ENCODE results near the gene BABAM2. TPM values are rescaled to one million over a fixed set of nuclear protein-coding genes. Genes with fewer than 3 reads are reported as not detected.

The BABAM2 gene
- total RNA-seq, 1 experiment from 2014 or later, result 16.3 TPM

- Histone ChIP-seq H3K36me3 (ENCODE audit: low read depth, low read length) (no peaks in the 10 kb centered on the region), H3K4me2 (ENCODE audit: low read length) (no peak overlapping the region), H3K9ac (ENCODE audit: low read length) (no peak overlapping the region), H3K9me2 (replicated peaks; ENCODE audit: low read length) (no peaks in the 10 kb centered on the region), H4K20me1 (ENCODE audit: low read length) (no peaks in the 10 kb centered on the region), H3K9me3 (ENCODE audit: low read length) (no peaks in the 10 kb centered on the region), H3F3A (ENCODE audit: low read length, unreplicated experiment) (no peaks in the 10 kb centered on the region), H3K4me3 (ENCODE audit: low read length) (no peak overlapping the region), H2AFZ (ENCODE audit: low read length) (no peak overlapping the region), H3K4me1 (ENCODE audit: insufficient read depth, low read length) (peaks cover 16% of the 10 kb centered on the region), H3K79me2 (ENCODE audit: low read length) (no peaks in the 10 kb centered on the region), H3K27me3 (ENCODE audit: low read length) (no peaks in the 10 kb centered on the region), H3K27ac (ENCODE audit: low read length) (no peak overlapping the region)
- BruUV-seq (replicated peaks), result no TSS peak
- intact Hi-C loops (cut with micrococcal nuclease), result no loop called here
- TF ChIP-seq CTCF (conservative IDR thresholded peaks at IDR 0.05; ENCODE audit: low read depth, low read length) (no peak), EZH2 (IDR thresholded peaks at IDR 0.05; ENCODE audit: low read length, unreplicated experiment) (no peak), EZH2phosphoT487 (IDR thresholded peaks at IDR 0.05; ENCODE audit: borderline replicate concordance, low read length) (no peak)
- ChIA-PET CTCF (no interaction called here), POLR2A (ENCODE audit: unreplicated experiment) (interaction anchor here (0.7 kb wide), 1 partner anchor 468 kb away, joined by 3 read pairs; no protein-coding TSS in a partner anchor)
- ATAC-seq (no peak), DNase-seq (no peak)
These were observed 358.0 kb downstream of the BABAM2 start for GRCh38 chr2:28248511-28248910.

- Histone ChIP-seq H3K27me3 (ENCODE audit: low read length) (no peaks in the 10 kb centered on the region), H3K9ac (ENCODE audit: low read length) (no peak overlapping the region), H3F3A (ENCODE audit: low read length, unreplicated experiment) (no peaks in the 10 kb centered on the region), H3K36me3 (ENCODE audit: low read depth, low read length) (no peaks in the 10 kb centered on the region), H3K79me2 (ENCODE audit: low read length) (no peaks in the 10 kb centered on the region), H4K20me1 (ENCODE audit: low read length) (no peaks in the 10 kb centered on the region), H3K27ac (ENCODE audit: low read length) (no peak overlapping the region), H3K9me2 (replicated peaks; ENCODE audit: low read length) (no peaks in the 10 kb centered on the region), H2AFZ (ENCODE audit: low read length) (no peak overlapping the region), H3K4me2 (ENCODE audit: low read length) (no peak overlapping the region), H3K4me3 (ENCODE audit: low read length) (no peak overlapping the region), H3K9me3 (ENCODE audit: low read length) (no peaks in the 10 kb centered on the region), H3K4me1 (ENCODE audit: insufficient read depth, low read length) (peaks cover 16% of the 10 kb centered on the region)
- intact Hi-C loops (cut with micrococcal nuclease), result no loop called here
- peak; percentile 100 for ATAC-seq
- DNase-seq, result peak; percentile 95
- TF ChIP-seq EZH2phosphoT487 (IDR thresholded peaks at IDR 0.05; ENCODE audit: borderline replicate concordance, low read length), result no peak
- TF ChIP-seq CTCF (conservative IDR thresholded peaks at IDR 0.05; ENCODE audit: low read depth, low read length), result peak; percentile 37; the same call in 1 of the 2 replicates
- BruUV-seq (replicated peaks), result no TSS peak
- CTCF ChIA-PET, result interaction anchor here (0.6 kb wide), 2 partner anchors 30 to 246 kb away, joined by 4 to 9 read pairs; no protein-coding TSS in a partner anchor
- POLR2A ChIA-PET (ENCODE audit: unreplicated experiment), result interaction anchor here (0.6 to 0.9 kb wide), 6 partner anchors 105 to 1168 kb away, joined by 3 to 11 read pairs (median 5); no protein-coding TSS in a partner anchor
These were observed 359.5 kb downstream of the BABAM2 start for GRCh38 chr2:28250006-28250405.

GRCh38 chr2:28251337-28251736, 360.8 kb downstream of the BABAM2 start:
- Histone ChIP-seq H3K9me3 (ENCODE audit: low read length) (no peaks in the 10 kb centered on the region), H3K4me3 (ENCODE audit: low read length) (no peak overlapping the region), H3K27ac (ENCODE audit: low read length) (no peak overlapping the region), H3K36me3 (ENCODE audit: low read depth, low read length) (no peaks in the 10 kb centered on the region), H3K9me2 (replicated peaks; ENCODE audit: low read length) (no peaks in the 10 kb centered on the region), H2AFZ (ENCODE audit: low read length) (no peak overlapping the region), H3F3A (ENCODE audit: low read length, unreplicated experiment) (no peaks in the 10 kb centered on the region), H3K9ac (ENCODE audit: low read length) (no peak overlapping the region), H4K20me1 (ENCODE audit: low read length) (no peaks in the 10 kb centered on the region), H3K79me2 (ENCODE audit: low read length) (no peaks in the 10 kb centered on the region), H3K4me2 (ENCODE audit: low read length) (peak overlapping the region; percentile 43), H3K4me1 (ENCODE audit: insufficient read depth, low read length) (peaks cover 16% of the 10 kb centered on the region), H3K27me3 (ENCODE audit: low read length) (no peaks in the 10 kb centered on the region)
- ATAC-seq (no peak), DNase-seq (no peak)
- CTCF ChIA-PET, result no interaction called here
- TF ChIP-seq EZH2phosphoT487 (IDR thresholded peaks at IDR 0.05; ENCODE audit: borderline replicate concordance, low read length) (no peak), CTCF (conservative IDR thresholded peaks at IDR 0.05; ENCODE audit: low read depth, low read length) (no peak), EZH2 (IDR thresholded peaks at IDR 0.05; ENCODE audit: low read length, unreplicated experiment) (no peak)
- intact Hi-C loops (cut with micrococcal nuclease), result loop anchor here (1.0 kb wide), 1 partner anchor 43 kb away; no protein-coding TSS in a partner anchor
- POLR2A ChIA-PET (ENCODE audit: unreplicated experiment), result no interaction called here
- BruUV-seq (replicated peaks), result no TSS peak

All from PC-3 (cell line).